ENCODE results near the gene TICAM2.

DNA sequence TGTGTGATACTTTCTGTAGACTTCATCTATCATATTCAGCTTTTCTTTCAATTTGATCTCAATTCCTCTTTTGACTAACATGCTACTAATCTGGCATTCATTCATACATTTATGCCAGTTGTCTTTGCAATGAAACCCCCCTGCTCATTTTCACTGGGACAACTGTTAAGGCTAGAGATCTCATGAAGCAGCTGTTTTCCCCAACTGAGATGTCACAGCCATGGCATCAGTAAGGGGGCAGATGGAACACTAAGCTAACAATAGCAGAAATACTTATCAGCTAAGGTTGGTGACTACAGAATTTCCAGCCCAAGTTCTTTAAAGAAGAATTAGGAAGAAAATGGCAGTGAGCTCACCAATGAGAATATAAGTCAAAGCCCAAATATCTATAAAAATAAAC, 14.2 kb upstream of the TICAM2 start:
- TF ChIP-seq ISL1 (CRISPR knock-in tag; IDR thresholded peaks at IDR 0.05) (no peak), GLIS3 (CRISPR knock-in tag; IDR thresholded peaks at IDR 0.05) (no peak), TCF4 (CRISPR knock-in tag; IDR thresholded peaks at IDR 0.05; ENCODE audit: borderline replicate concordance) (no peak), RARB (CRISPR knock-in tag; IDR thresholded peaks at IDR 0.05) (no peak), TOX (CRISPR knock-in tag; IDR thresholded peaks at IDR 0.05; ENCODE audit: borderline replicate concordance) (no peak), OSR1 (CRISPR knock-in tag; IDR thresholded peaks at IDR 0.05) (no peak), PPARA (CRISPR knock-in tag; IDR thresholded peaks at IDR 0.05; ENCODE audit: borderline replicate concordance) (no peak), SNAI2 (CRISPR knock-in tag; IDR thresholded peaks at IDR 0.05) (no peak), ARNTL (CRISPR knock-in tag; IDR thresholded peaks at IDR 0.05; ENCODE audit: borderline replicate concordance, low read depth) (no peak), ZNF70 (CRISPR knock-in tag; IDR thresholded peaks at IDR 0.05) (no peak), CSDC2 (CRISPR knock-in tag; IDR thresholded peaks at IDR 0.05) (no peak)

All from SK-N-SH treated with all-trans-retinoic acid at 6 μM for 48 hours (cell line).